Activated CD4-positive, alpha-beta T cell treated with anti-CD3 and anti-CD28 coated beads, Interleukin-2, amount 50 U/mL, for 1 hour (primary cell): ENCODE results near the gene COL8A1.
"Not testable (repeated sequence)": the region's sequence is repeated elsewhere in the genome, so short reads cannot be mapped to it uniquely, and the experiment has no call there.

Experiments used
- DNase-seq: peaks from one replicate; pipeline ENCODE4 v3.0.0-alpha.2; 2020

The COL8A1 gene

GRCh38 chr3:99817047-99817436 is 178.6 kb downstream of the COL8A1 start:
- peak; percentile 18 for DNase-seq

- peak; percentile 98 for DNase-seq
Measured at GRCh38 chr3:99817437-99818240, 179.2 kb downstream of the COL8A1 start, which contains the start of gene CMSS1. TSS of gene CMSS1 (plus strand) at chr3:99817862.

- no peak for DNase-seq
Measured at GRCh38 chr3:99818818-99819217, 180.4 kb downstream of the COL8A1 start.

- no peak for DNase-seq
Measured at GRCh38 chr3:99823723-99824711, 185.6 kb downstream of the COL8A1 start.

DNA sequence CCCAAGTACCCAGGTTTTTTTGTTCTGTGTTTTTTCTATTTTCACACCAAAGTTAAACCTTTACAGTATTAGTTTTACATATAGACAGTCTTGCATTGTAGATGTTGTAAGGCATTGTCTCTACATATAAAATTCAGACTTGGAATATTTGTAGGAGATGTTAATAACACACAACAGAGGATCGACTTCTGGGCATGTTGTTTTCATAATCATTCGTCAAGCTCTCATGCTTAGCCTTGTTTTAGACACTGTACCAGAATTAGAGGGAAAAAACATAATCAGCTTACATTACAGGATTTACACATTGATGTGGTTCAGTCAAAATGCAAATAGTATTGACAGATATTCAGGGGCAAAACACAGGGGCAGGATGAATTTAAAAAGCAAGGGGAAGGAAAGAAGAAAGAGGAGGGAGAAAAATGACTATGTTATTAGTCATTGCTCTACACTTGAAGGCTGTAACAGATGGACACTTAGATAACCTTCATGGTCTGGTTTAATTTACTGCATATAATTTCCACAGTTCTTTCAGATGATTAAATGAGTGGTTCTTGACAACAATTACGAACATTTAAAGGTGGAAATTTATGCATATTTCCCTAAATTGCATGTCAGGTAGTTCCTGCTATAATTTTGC is 186.7 kb downstream of the COL8A1 start:
- DNase-seq, result no peak

- DNase-seq, result no peak
Measured at GRCh38 chr3:99829844-99830243, 191.4 kb downstream of the COL8A1 start.

GRCh38 chr3:99833617-99834205 is 195.3 kb downstream of the COL8A1 start:
- DNase-seq, result no peak

- DNase-seq, result no peak
Measured at GRCh38 chr3:99834211-99834957, 196.0 kb downstream of the COL8A1 start.

- no peak for DNase-seq
Measured at GRCh38 chr3:99836681-99837080, 198.3 kb downstream of the COL8A1 start.

- DNase-seq, result no peak
Measured at GRCh38 chr3:99837715-99838114, 199.3 kb downstream of the COL8A1 start.

GRCh38 chr3:99838755-99839154 is 200.4 kb downstream of the COL8A1 start:
- no peak for DNase-seq

- no peak for DNase-seq
Measured at GRCh38 chr3:99839613-99840012, 201.2 kb downstream of the COL8A1 start.

DNA sequence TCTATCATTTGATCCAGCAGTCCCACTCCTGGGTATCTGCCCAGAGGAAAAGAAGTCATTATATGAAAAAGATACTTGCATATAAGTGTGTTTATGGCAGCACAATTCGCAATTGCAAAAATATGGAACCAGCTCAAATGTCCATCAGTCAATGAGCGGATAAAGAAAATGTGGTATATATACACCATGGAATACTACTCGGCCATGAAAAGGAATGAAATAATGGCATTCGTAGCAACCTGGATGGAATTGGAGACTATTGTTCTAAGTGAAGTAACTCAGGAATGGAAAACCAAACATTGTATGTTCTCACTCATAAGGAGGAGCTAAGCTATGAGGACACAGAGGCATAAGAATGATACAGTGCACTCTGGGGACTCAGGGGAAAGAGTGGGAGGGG is 203.6 kb downstream of the COL8A1 start:
- not testable (repeated sequence) for DNase-seq

DNA sequence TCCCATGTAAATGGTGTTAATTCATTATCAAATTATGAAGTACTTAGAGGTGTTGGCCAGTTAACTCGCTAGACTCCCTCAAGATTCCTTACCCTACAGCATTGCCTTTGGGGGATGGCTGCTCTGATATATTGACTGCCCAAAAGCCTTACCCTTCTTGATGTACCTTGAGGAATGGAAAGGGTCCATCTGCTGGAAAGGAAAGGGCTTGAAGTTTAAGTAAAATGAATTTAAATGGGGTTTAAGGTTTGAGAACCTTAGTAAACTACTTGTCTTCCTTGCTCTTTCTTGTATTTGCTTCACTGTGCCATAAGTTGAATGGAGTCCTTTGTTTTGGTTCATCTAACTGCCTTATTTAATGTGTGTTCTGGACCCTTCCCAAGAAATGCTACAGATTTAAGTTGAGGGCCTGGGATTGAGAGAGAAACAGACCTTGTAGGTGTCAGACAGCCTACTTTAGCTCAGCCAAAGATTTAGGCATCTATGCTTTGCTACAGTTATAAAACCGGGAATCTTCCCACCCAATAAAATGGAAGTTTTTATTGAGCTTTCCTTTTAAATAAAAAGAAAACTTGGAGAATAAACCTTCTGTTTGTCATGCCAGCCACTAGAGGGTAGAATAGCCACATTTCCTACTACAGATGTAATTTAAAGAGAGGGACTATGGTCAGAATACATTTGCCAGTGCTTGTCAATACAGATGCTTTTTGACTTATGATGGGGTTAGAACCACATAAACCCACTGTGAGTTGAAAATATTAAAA is 204.6 kb downstream of the COL8A1 start:
- DNase-seq, result no peak

- DNase-seq, result no peak
Measured at GRCh38 chr3:99843590-99844258, 205.3 kb downstream of the COL8A1 start.

DNA sequence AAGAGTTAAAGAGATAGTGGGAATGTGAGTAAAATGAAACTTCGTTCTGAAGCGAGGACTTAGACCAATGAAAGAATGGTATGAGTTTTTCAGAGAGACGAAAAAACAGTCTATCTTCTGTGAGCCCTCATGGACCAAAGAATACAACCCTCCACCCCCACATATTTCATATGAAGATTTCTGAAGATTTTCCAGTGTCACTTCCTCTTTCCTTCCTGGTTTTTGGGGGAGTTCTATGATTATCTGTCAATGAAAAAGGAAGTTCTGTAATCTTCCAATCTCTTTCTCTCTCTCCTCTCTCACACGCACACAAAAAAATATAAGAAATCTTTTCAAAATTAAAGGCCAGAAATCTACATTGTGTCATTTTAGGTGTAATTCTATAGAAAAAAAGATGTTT is 206.9 kb downstream of the COL8A1 start:
- no peak for DNase-seq

DNA sequence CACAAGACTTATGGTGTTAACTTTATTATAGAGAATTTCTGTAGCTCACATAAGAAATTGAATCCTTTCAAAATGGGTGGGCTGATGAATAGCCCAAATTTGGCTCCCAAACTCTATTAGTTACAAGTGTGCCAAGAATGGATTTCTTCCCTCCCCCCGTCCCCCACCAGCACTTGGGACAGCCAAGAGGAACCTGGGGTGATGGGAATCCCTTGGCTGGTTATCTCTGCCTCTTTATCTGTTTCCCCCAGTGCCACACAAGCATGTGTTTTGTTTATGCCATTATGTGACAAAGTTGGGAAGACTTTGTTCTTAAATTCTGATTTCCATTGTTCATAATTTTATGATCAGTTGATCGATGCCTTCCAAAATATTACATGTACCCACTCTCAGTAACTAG is 207.6 kb downstream of the COL8A1 start:
- no peak for DNase-seq

GRCh38 chr3:99846477-99847160 is 208.2 kb downstream of the COL8A1 start:
- no peak for DNase-seq

DNA sequence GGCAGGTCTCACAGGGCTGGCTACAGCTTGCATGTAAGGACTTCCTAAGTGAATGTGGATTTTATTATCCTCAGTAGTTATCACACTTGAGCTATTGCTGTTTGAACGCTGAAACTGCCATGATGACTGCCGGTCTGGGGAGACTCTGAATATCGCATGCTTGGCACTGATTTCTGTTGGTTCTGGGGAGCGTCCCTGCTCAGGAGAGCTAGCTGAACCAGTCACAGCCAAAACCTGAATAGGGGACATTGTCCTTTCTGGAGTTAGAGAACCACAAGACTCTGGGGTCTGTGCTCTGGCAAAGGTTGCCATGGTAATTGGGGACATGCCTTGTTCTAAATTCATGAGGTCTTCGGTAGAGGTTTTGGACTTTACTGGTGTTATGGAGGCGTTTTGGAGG is 210.0 kb downstream of the COL8A1 start:
- DNase-seq, result no peak
